GM12865 (cell line): Measurements from ENCODE around the gene ANO4.

Experiments
- DNase-seq: peaks from one replicate; pipeline ENCODE4 v3.0.0; 2010; ENCODE audit warnings: low read depth
- H3K4me3 ChIP-seq: 2 replicates; pipeline ENCODE4 v1.5.1; 2011; ENCODE audit warnings: mild to moderate bottlenecking, low read depth, low read length, control low read depth
- CTCF ChIP-seq: IDR thresholded peaks from 2 replicates; pipeline ENCODE4 v1.5.1; 2011; ENCODE audit warnings: low read length, control low read depth, low read depth, inconsistent platforms; ENCODE audit not compliant: insufficient read depth; ENCODE audit errors: missing control alignments

The ANO4 gene

GRCh38 chr12:101010896-101011295 lies 216.3 kb downstream of the ANO4 start:
- H3K4me3 ChIP-seq, result no peak overlapping the region
- no peak for DNase-seq
- TF ChIP-seq CTCF, result no peak

GRCh38 chr12:101013993-101014392 lies 219.4 kb downstream of the ANO4 start:
- H3K4me3 ChIP-seq, result no peak overlapping the region
- no peak for TF ChIP-seq CTCF

GRCh38 chr12:101015044-101015443 lies 220.5 kb downstream of the ANO4 start:
- no peak for DNase-seq
- TF ChIP-seq CTCF, result no peak
- no peak overlapping the region for H3K4me3 ChIP-seq

More at GRCh38 chr12:101013993-101014392, 219.4 kb downstream of the ANO4 start:
- no peak for DNase-seq

- TF ChIP-seq CTCF, result no peak
- no peak for DNase-seq
Measured at GRCh38 chr12:101018540-101018939, 224.0 kb downstream of the ANO4 start.

GRCh38 chr12:101019201-101019600 lies 224.6 kb downstream of the ANO4 start:
- no peak for TF ChIP-seq CTCF
- H3K4me3 ChIP-seq, result no peak overlapping the region
- no peak for DNase-seq

More at GRCh38 chr12:101018540-101018939, 224.0 kb downstream of the ANO4 start:
- no peak overlapping the region for H3K4me3 ChIP-seq

- no peak for TF ChIP-seq CTCF
- H3K4me3 ChIP-seq, result no peak overlapping the region
- no peak for DNase-seq
Measured at GRCh38 chr12:101019667-101020066, 225.1 kb downstream of the ANO4 start.

- DNase-seq, result no peak
- H3K4me3 ChIP-seq, result no peak overlapping the region
- TF ChIP-seq CTCF, result no peak
Measured at GRCh38 chr12:101021442-101021841, 226.9 kb downstream of the ANO4 start.
